ENCODE measurements around the gene NF1.

- TF ChIP-seq POLR2AphosphoS5 (IDR thresholded peaks at IDR 0.05; ENCODE audit: low read depth, low read length) (no peak), TAF1 (IDR thresholded peaks at IDR 0.05; ENCODE audit: borderline replicate concordance, insufficient read depth, low read length) (no peak)
These were observed 200.2 kb downstream of the NF1 start for GRCh38 chr17:31294820-31295488.
